OCI-LY1 (cell line): Measurements from ENCODE around the gene FZD2.

ENCODE experiments used
- H2AFZ ChIP-seq: fragments of 200-600 bp; sonication (generic), shearing (Covaris generic); 2 replicates; pipeline ENCODE4 v1.6.0; 2014; ENCODE audit warnings: antibody characterized with exemption, mild to moderate bottlenecking, low read length
- H3F3A ChIP-seq: fragments of 200-600 bp; sonication (generic), shearing (Covaris generic); 2 replicates; pipeline ENCODE4 v1.6.0; 2014; ENCODE audit warnings: mild to moderate bottlenecking, antibody characterized with exemption, low read length, moderate library complexity; ENCODE audit not compliant: insufficient read depth
- H3K27ac ChIP-seq: fragments of 200-600 bp; sonication (generic); 2 replicates; pipeline ENCODE4 v1.5.1; 2014; ENCODE audit warnings: low read length, mixed run types, mild to moderate bottlenecking, low read depth; ENCODE audit not compliant: poor library complexity, severe bottlenecking
- H3K27me3 ChIP-seq: fragments of 200-600 bp; sonication (generic); 2 replicates; pipeline ENCODE4 v1.6.0; 2014; ENCODE audit warnings: antibody characterized with exemption, mild to moderate bottlenecking, low read length, moderate library complexity; ENCODE audit not compliant: insufficient read depth
- H3K36me3 ChIP-seq: fragments of 200-600 bp; sonication (generic); 2 replicates; pipeline ENCODE4 v1.6.1; 2014; ENCODE audit warnings: mild to moderate bottlenecking, antibody characterized with exemption, low read length, moderate library complexity, mixed read lengths; ENCODE audit not compliant: insufficient read depth
- H3K4me1 ChIP-seq: fragments of 200-600 bp; sonication (generic); 2 replicates; pipeline ENCODE4 v1.5.1; 2014; ENCODE audit warnings: mild to moderate bottlenecking, low read length, moderate library complexity; ENCODE audit not compliant: insufficient read depth, severe bottlenecking
- H3K4me2 ChIP-seq: fragments of 200-600 bp; sonication (generic), shearing (Covaris generic); 2 replicates; pipeline ENCODE4 v1.6.1; 2014; ENCODE audit warnings: low read length
- H3K4me3 ChIP-seq: fragments of 200-600 bp; sonication (generic); 2 replicates; pipeline ENCODE4 v1.5.1; 2014; ENCODE audit warnings: low read length, low read depth, mild to moderate bottlenecking, mixed read lengths; ENCODE audit not compliant: poor library complexity, severe bottlenecking
- H3K79me2 ChIP-seq: fragments of 200-600 bp; shearing (Covaris generic); 2 replicates; pipeline ENCODE4 v1.6.1; 2016; ENCODE audit warnings: mixed run types, low read length, mixed read lengths; ENCODE audit not compliant: insufficient read depth
- H3K9ac ChIP-seq: fragments of 200-600 bp; sonication (generic), shearing (Covaris generic); 2 replicates; pipeline ENCODE4 v1.6.1; 2014; ENCODE audit warnings: mild to moderate bottlenecking, low read length, mixed read lengths
- H3K9me2 ChIP-seq: fragments of 200-600 bp; sonication (generic), shearing (Covaris generic); 2 replicates; pipeline ENCODE4 v1.6.1; 2014; ENCODE audit warnings: low read depth, mild to moderate bottlenecking, low read length, mixed read lengths
- H3K9me3 ChIP-seq: fragments of 200-600 bp; shearing (Covaris generic); 2 replicates; pipeline ENCODE4 v1.6.1; 2014; ENCODE audit warnings: low read length, mixed read lengths
- H4K20me1 ChIP-seq: fragments of 200-600 bp; sonication (generic), shearing (Covaris generic); 2 replicates; pipeline ENCODE4 v1.6.0; 2016; ENCODE audit warnings: mild to moderate bottlenecking, low read length; ENCODE audit not compliant: insufficient read depth
- CTCF ChIP-seq: fragments of 200-600 bp; sonication (generic), shearing (Covaris generic); IDR thresholded peaks from 2 replicates; pipeline ENCODE4 v1.5.1; 2017; ENCODE audit warnings: mild to moderate bottlenecking, antibody characterized with exemption, low read length, moderate library complexity, mixed read lengths
- EZH2 ChIP-seq: fragments of 200-600 bp; sonication (generic), shearing (Covaris generic); IDR thresholded peaks from 2 replicates; pipeline ENCODE4 v1.8.0; 2017; ENCODE audit warnings: borderline replicate concordance, mixed run types, mild to moderate bottlenecking, antibody characterized with exemption, low read length, moderate library complexity, mixed read lengths

FZD2 gene

GRCh38 chr17:44552361-44552760 is 4.9 kb upstream of the FZD2 start:
- H2AFZ ChIP-seq: no peak overlapping the region
- no peaks in the 10 kb centered on the region for H3K36me3 ChIP-seq
- H3K9me3 ChIP-seq: no peaks in the 10 kb centered on the region
- no peaks in the 10 kb centered on the region for H3K79me2 ChIP-seq
- no peaks in the 10 kb centered on the region for H3F3A ChIP-seq
- H3K27ac ChIP-seq: no peak overlapping the region
- no peaks in the 10 kb centered on the region for H3K9me2 ChIP-seq
- H3K4me2 ChIP-seq: no peak overlapping the region
- no peak overlapping the region for H3K4me3 ChIP-seq
- no peaks in the 10 kb centered on the region for H4K20me1 ChIP-seq
- H3K4me1 ChIP-seq: peaks cover 8% of the 10 kb centered on the region
- TF ChIP-seq EZH2: no peak
- no peak for TF ChIP-seq CTCF
- H3K27me3 ChIP-seq: peaks cover 9% of the 10 kb centered on the region; the same call in 1 of the 2 replicates
- no peak overlapping the region for H3K9ac ChIP-seq

- Histone ChIP-seq H3K4me2 (no peak overlapping the region), H3K9ac (no peak overlapping the region), H3K9me2 (no peaks in the 10 kb centered on the region), H3K9me3 (no peaks in the 10 kb centered on the region), H3K79me2 (no peaks in the 10 kb centered on the region), H3F3A (no peaks in the 10 kb centered on the region), H3K36me3 (no peaks in the 10 kb centered on the region), H4K20me1 (no peaks in the 10 kb centered on the region), H3K27me3 (peaks cover 4% of the 10 kb centered on the region; the same call in 1 of the 2 replicates), H3K27ac (no peak overlapping the region), H2AFZ (no peak overlapping the region), H3K4me1 (peaks cover 8% of the 10 kb centered on the region), H3K4me3 (no peak overlapping the region)
- no peak for TF ChIP-seq CTCF
- no peak for TF ChIP-seq EZH2
Observed at GRCh38 chr17:44555099-44555498, 2.2 kb upstream of the FZD2 start.

- Histone ChIP-seq H2AFZ (peak overlapping the region; percentile 81), H3K79me2 (no peaks in the 10 kb centered on the region), H3K9me2 (no peaks in the 10 kb centered on the region), H3K9ac (peak overlapping the region; percentile 61), H3K4me1 (peaks cover 8% of the 10 kb centered on the region), H3K36me3 (no peaks in the 10 kb centered on the region), H3K27me3 (no peaks in the 10 kb centered on the region), H3K4me2 (peak overlapping the region; percentile 86), H3K27ac (peak overlapping the region; percentile 52), H3K4me3 (peak overlapping the region; percentile 63), H3K9me3 (no peaks in the 10 kb centered on the region), H4K20me1 (no peaks in the 10 kb centered on the region), H3F3A (no peaks in the 10 kb centered on the region)
- no peak for TF ChIP-seq CTCF
- no peak for TF ChIP-seq EZH2
Observed at GRCh38 chr17:44556166-44556831, 985 bp upstream of the FZD2 start.
